OCI-LY1 (cell line): ENCODE data around the gene HOXC11.

ENCODE experiments used
- H2AFZ ChIP-seq: fragments of 200-600 bp; sonication (generic), shearing (Covaris generic); 2 replicates; pipeline ENCODE4 v1.6.0; 2014; ENCODE audit warnings: antibody characterized with exemption, mild to moderate bottlenecking, low read length
- H3F3A ChIP-seq: fragments of 200-600 bp; sonication (generic), shearing (Covaris generic); 2 replicates; pipeline ENCODE4 v1.6.0; 2014; ENCODE audit warnings: mild to moderate bottlenecking, antibody characterized with exemption, low read length, moderate library complexity; ENCODE audit not compliant: insufficient read depth
- H3K27ac ChIP-seq: fragments of 200-600 bp; sonication (generic); 2 replicates; pipeline ENCODE4 v1.5.1; 2014; ENCODE audit warnings: low read length, mixed run types, mild to moderate bottlenecking, low read depth; ENCODE audit not compliant: poor library complexity, severe bottlenecking
- H3K27me3 ChIP-seq: fragments of 200-600 bp; sonication (generic); 2 replicates; pipeline ENCODE4 v1.6.0; 2014; ENCODE audit warnings: antibody characterized with exemption, mild to moderate bottlenecking, low read length, moderate library complexity; ENCODE audit not compliant: insufficient read depth
- H3K36me3 ChIP-seq: fragments of 200-600 bp; sonication (generic); 2 replicates; pipeline ENCODE4 v1.6.1; 2014; ENCODE audit warnings: mild to moderate bottlenecking, antibody characterized with exemption, low read length, moderate library complexity, mixed read lengths; ENCODE audit not compliant: insufficient read depth
- H3K4me1 ChIP-seq: fragments of 200-600 bp; sonication (generic); 2 replicates; pipeline ENCODE4 v1.5.1; 2014; ENCODE audit warnings: mild to moderate bottlenecking, low read length, moderate library complexity; ENCODE audit not compliant: insufficient read depth, severe bottlenecking
- H3K4me2 ChIP-seq: fragments of 200-600 bp; sonication (generic), shearing (Covaris generic); 2 replicates; pipeline ENCODE4 v1.6.1; 2014; ENCODE audit warnings: low read length
- H3K4me3 ChIP-seq: fragments of 200-600 bp; sonication (generic); 2 replicates; pipeline ENCODE4 v1.5.1; 2014; ENCODE audit warnings: low read length, low read depth, mild to moderate bottlenecking, mixed read lengths; ENCODE audit not compliant: poor library complexity, severe bottlenecking
- H3K79me2 ChIP-seq: fragments of 200-600 bp; shearing (Covaris generic); 2 replicates; pipeline ENCODE4 v1.6.1; 2016; ENCODE audit warnings: mixed run types, low read length, mixed read lengths; ENCODE audit not compliant: insufficient read depth
- H3K9ac ChIP-seq: fragments of 200-600 bp; sonication (generic), shearing (Covaris generic); 2 replicates; pipeline ENCODE4 v1.6.1; 2014; ENCODE audit warnings: mild to moderate bottlenecking, low read length, mixed read lengths
- H3K9me2 ChIP-seq: fragments of 200-600 bp; sonication (generic), shearing (Covaris generic); 2 replicates; pipeline ENCODE4 v1.6.1; 2014; ENCODE audit warnings: low read depth, mild to moderate bottlenecking, low read length, mixed read lengths
- H3K9me3 ChIP-seq: fragments of 200-600 bp; shearing (Covaris generic); 2 replicates; pipeline ENCODE4 v1.6.1; 2014; ENCODE audit warnings: low read length, mixed read lengths
- H4K20me1 ChIP-seq: fragments of 200-600 bp; sonication (generic), shearing (Covaris generic); 2 replicates; pipeline ENCODE4 v1.6.0; 2016; ENCODE audit warnings: mild to moderate bottlenecking, low read length; ENCODE audit not compliant: insufficient read depth
- EZH2 ChIP-seq: fragments of 200-600 bp; sonication (generic), shearing (Covaris generic); IDR thresholded peaks from 2 replicates; pipeline ENCODE4 v1.8.0; 2017; ENCODE audit warnings: borderline replicate concordance, mixed run types, mild to moderate bottlenecking, antibody characterized with exemption, low read length, moderate library complexity, mixed read lengths
- TF ChIP-seq, protein P1 (sequence below): fragments of 200-600 bp; sonication (generic), shearing (Covaris generic); IDR thresholded peaks from 2 replicates; pipeline ENCODE4 v1.5.1; 2017; ENCODE audit warnings: mild to moderate bottlenecking, antibody characterized with exemption, low read length, moderate library complexity, mixed read lengths

The HOXC11 gene

DNA sequence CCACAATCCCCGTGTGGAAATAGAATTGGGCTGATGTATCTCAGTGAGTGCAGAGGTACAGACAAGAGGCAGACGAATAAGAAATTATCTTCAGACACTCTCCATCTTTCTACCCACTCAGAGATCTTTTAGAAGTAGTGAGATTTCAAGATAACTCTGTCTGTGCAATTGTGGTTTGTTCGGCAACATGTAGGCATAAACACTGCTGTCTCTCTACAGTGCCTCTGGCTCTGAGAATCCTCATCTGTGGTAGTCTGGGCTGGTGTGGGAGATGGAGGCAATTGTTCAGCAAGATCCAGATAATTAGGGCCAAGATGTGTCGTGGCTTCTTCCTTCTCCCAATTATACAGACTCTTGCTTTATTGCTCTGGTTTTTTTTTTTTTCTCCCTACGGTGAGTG lies 31.2 kb upstream of the HOXC11 start:
- H3K9me3 ChIP-seq, result no peaks in the 10 kb centered on the region
- no peaks in the 10 kb centered on the region for H4K20me1 ChIP-seq
- H2AFZ ChIP-seq, result no peak overlapping the region
- H3K4me3 ChIP-seq, result no peak overlapping the region
- H3F3A ChIP-seq, result no peaks in the 10 kb centered on the region
- no peak overlapping the region for H3K4me2 ChIP-seq
- no peak for TF ChIP-seq EZH2
- TF ChIP-seq, protein P1, sequence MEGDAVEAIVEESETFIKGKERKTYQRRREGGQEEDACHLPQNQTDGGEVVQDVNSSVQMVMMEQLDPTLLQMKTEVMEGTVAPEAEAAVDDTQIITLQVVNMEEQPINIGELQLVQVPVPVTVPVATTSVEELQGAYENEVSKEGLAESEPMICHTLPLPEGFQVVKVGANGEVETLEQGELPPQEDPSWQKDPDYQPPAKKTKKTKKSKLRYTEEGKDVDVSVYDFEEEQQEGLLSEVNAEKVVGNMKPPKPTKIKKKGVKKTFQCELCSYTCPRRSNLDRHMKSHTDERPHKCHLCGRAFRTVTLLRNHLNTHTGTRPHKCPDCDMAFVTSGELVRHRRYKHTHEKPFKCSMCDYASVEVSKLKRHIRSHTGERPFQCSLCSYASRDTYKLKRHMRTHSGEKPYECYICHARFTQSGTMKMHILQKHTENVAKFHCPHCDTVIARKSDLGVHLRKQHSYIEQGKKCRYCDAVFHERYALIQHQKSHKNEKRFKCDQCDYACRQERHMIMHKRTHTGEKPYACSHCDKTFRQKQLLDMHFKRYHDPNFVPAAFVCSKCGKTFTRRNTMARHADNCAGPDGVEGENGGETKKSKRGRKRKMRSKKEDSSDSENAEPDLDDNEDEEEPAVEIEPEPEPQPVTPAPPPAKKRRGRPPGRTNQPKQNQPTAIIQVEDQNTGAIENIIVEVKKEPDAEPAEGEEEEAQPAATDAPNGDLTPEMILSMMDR, result no peak
- no peaks in the 10 kb centered on the region for H3K79me2 ChIP-seq
- H3K27me3 ChIP-seq, result no peaks in the 10 kb centered on the region
- no peaks in the 10 kb centered on the region for H3K9me2 ChIP-seq
- no peaks in the 10 kb centered on the region for H3K4me1 ChIP-seq
- H3K27ac ChIP-seq, result no peak overlapping the region
- H3K36me3 ChIP-seq, result no peaks in the 10 kb centered on the region
- H3K9ac ChIP-seq, result no peak overlapping the region

GRCh38 chr12:53942467-53942997 lies 30.4 kb upstream of the HOXC11 start:
- no peaks in the 10 kb centered on the region for H3K9me3 ChIP-seq
- no peaks in the 10 kb centered on the region for H3K36me3 ChIP-seq
- no peak overlapping the region for H3K4me3 ChIP-seq
- no peaks in the 10 kb centered on the region for H3K27me3 ChIP-seq
- no peak overlapping the region for H2AFZ ChIP-seq
- no peaks in the 10 kb centered on the region for H3F3A ChIP-seq
- H4K20me1 ChIP-seq, result no peaks in the 10 kb centered on the region
- H3K79me2 ChIP-seq, result no peaks in the 10 kb centered on the region
- H3K27ac ChIP-seq, result no peak overlapping the region
- no peak overlapping the region for H3K9ac ChIP-seq
- no peaks in the 10 kb centered on the region for H3K4me1 ChIP-seq
- TF ChIP-seq, protein P1, result no peak
- TF ChIP-seq EZH2, result no peak
- no peak overlapping the region for H3K4me2 ChIP-seq
- H3K9me2 ChIP-seq, result no peaks in the 10 kb centered on the region

DNA sequence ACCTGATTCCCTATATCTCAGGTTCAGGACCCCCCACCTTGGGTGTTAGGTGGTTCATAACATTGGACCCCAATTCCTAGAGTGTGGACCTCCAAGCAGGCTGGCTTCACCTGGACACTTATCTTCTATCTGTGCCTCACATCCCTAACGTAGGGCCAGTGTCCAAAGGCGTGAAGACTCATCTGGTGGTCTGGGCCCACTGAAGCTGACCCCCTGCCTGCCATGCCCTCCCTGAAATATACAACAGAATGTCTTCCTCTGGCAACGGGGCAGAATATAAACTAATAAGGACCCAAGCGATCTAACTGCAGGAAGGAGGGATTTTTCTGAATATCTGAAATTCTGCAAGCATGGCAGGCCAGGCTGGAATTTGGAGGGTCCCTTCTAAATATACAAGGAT lies 28.7 kb upstream of the HOXC11 start:
- Histone ChIP-seq H3K9ac (no peak overlapping the region), H3K27ac (no peak overlapping the region), H4K20me1 (no peaks in the 10 kb centered on the region), H2AFZ (no peak overlapping the region), H3K36me3 (no peaks in the 10 kb centered on the region), H3K4me2 (no peak overlapping the region), H3F3A (no peaks in the 10 kb centered on the region), H3K27me3 (no peaks in the 10 kb centered on the region), H3K79me2 (no peaks in the 10 kb centered on the region), H3K4me1 (no peaks in the 10 kb centered on the region), H3K9me3 (no peaks in the 10 kb centered on the region), H3K4me3 (no peak overlapping the region), H3K9me2 (no peaks in the 10 kb centered on the region)
- TF ChIP-seq EZH2, result no peak
- TF ChIP-seq, protein P1, result no peak
